Activated CD4-positive, alpha-beta memory T cell treated with anti-CD3 and anti-CD28 coated beads for 36 hours (primary cell): Measurements from ENCODE around the gene CDON. TPM values are rescaled to one million over a fixed set of nuclear protein-coding genes. Genes with fewer than 3 reads are reported as not detected.

ENCODE experiments used
- CTCF ChIA-PET: fragments of 350-600 bp; sonication (Branson Sonifier 250); formaldehyde crosslinking; loops from one replicate; lab custom pipeline; 2021; ENCODE audit warnings: antibody characterized with exemption, inconsistent platforms; lab: Charles Lee
- POLR2A ChIA-PET: fragments of 350-600 bp; sonication (Branson Sonifier 250); formaldehyde crosslinking; loops from one replicate; lab custom pipeline; 2021; ENCODE audit warnings: antibody characterized with exemption; lab: Charles Lee
- DNase-seq: peaks from one replicate; pipeline ENCODE4 v3.0.0-alpha.2; 2020
- H3K27ac Mint-ChIP-seq: one replicate; pipeline ENCODE4 v1.8.0; 2021; ENCODE audit warnings: mixed read lengths
- H3K27me3 Mint-ChIP-seq: one replicate; pipeline ENCODE4 v1.8.0; 2021; ENCODE audit warnings: mixed read lengths
- H3K36me3 Mint-ChIP-seq: one replicate; pipeline ENCODE4 v1.8.0; 2021; ENCODE audit warnings: mixed read lengths
- H3K4me1 Mint-ChIP-seq: one replicate; pipeline ENCODE4 v1.8.0; 2021; ENCODE audit warnings: low read depth, mixed read lengths
- H3K4me3 Mint-ChIP-seq: one replicate; pipeline ENCODE4 v1.8.0; 2021; ENCODE audit warnings: mild to moderate bottlenecking, mixed read lengths
- H3K9me3 Mint-ChIP-seq: one replicate; pipeline ENCODE4 v1.8.0; 2021; ENCODE audit warnings: mixed read lengths
- intact Hi-C: fragments of 100-400 bp; cut with micrococcal nuclease; formaldehyde crosslinking; loops from one replicate; pipeline ENCODE4 v1.15.1; 2023
- total RNA-seq, 2 experiments: library from RNA; stranded (reverse); gene quantifications; one replicate each; pipeline ENCODE4 v1.2.3, GENCODE V29; 2021

The CDON gene
- total RNA-seq, 2 experiments from 2014 or later: 2.5 to 2.7 TPM

- H3K9me3 Mint-ChIP-seq: no peaks in the 10 kb centered on the region
- no peaks in the 10 kb centered on the region for H3K27me3 Mint-ChIP-seq
- no peaks in the 10 kb centered on the region for H3K4me1 Mint-ChIP-seq
- H3K36me3 Mint-ChIP-seq: no peaks in the 10 kb centered on the region
- CTCF ChIA-PET: interaction anchor here (0.9 kb wide), 1 partner anchor 25 kb away, joined by 4 read pairs; no protein-coding TSS in a partner anchor
- H3K27ac Mint-ChIP-seq: no peak overlapping the region
- POLR2A ChIA-PET: no interaction called here
- no peak overlapping the region for H3K4me3 Mint-ChIP-seq
- intact Hi-C loops: no loop called here
- no peak for DNase-seq
Observed at GRCh38 chr11:126101930-126102283, 39.2 kb upstream of the CDON start.

GRCh38 chr11:126101251-126101929 lies 38.7 kb upstream of the CDON start:
- ChIA-PET CTCF (no interaction called here), POLR2A (no interaction called here)
- Mint-ChIP-seq H3K27ac (no peak overlapping the region), H3K27me3 (no peaks in the 10 kb centered on the region), H3K4me3 (no peak overlapping the region), H3K36me3 (no peaks in the 10 kb centered on the region), H3K9me3 (no peaks in the 10 kb centered on the region), H3K4me1 (no peaks in the 10 kb centered on the region)
- DNase-seq: no peak
- intact Hi-C loops: no loop called here

GRCh38 chr11:126100716-126101115 lies 38.0 kb upstream of the CDON start:
- Mint-ChIP-seq H3K27ac (no peak overlapping the region), H3K4me1 (no peaks in the 10 kb centered on the region), H3K27me3 (no peaks in the 10 kb centered on the region), H3K36me3 (no peaks in the 10 kb centered on the region), H3K4me3 (no peak overlapping the region), H3K9me3 (no peaks in the 10 kb centered on the region)
- ChIA-PET CTCF (no interaction called here), POLR2A (no interaction called here)
- intact Hi-C loops: no loop called here
- DNase-seq: no peak

- no peak for DNase-seq
- Mint-ChIP-seq H3K27me3 (no peaks in the 10 kb centered on the region), H3K27ac (no peak overlapping the region), H3K4me1 (no peaks in the 10 kb centered on the region), H3K4me3 (no peak overlapping the region), H3K9me3 (no peaks in the 10 kb centered on the region), H3K36me3 (no peaks in the 10 kb centered on the region)
- ChIA-PET POLR2A (no interaction called here), CTCF (no interaction called here)
- intact Hi-C loops: no loop called here
Observed at GRCh38 chr11:126098204-126098769, 35.6 kb upstream of the CDON start.

- H3K9me3 Mint-ChIP-seq: no peaks in the 10 kb centered on the region
- H3K4me3 Mint-ChIP-seq: no peak overlapping the region
- H3K27ac Mint-ChIP-seq: no peak overlapping the region
- no peaks in the 10 kb centered on the region for H3K27me3 Mint-ChIP-seq
- no peaks in the 10 kb centered on the region for H3K36me3 Mint-ChIP-seq
- POLR2A ChIA-PET: no interaction called here
- intact Hi-C loops: no loop called here
- DNase-seq: no peak
- no peaks in the 10 kb centered on the region for H3K4me1 Mint-ChIP-seq
- CTCF ChIA-PET: no interaction called here
Observed at GRCh38 chr11:126095745-126096144, 33.1 kb upstream of the CDON start.

GRCh38 chr11:126090452-126090851 lies 27.8 kb upstream of the CDON start:
- H3K4me1 Mint-ChIP-seq: no peaks in the 10 kb centered on the region
- DNase-seq: no peak
- H3K9me3 Mint-ChIP-seq: no peaks in the 10 kb centered on the region
- H3K27me3 Mint-ChIP-seq: no peaks in the 10 kb centered on the region
- no peaks in the 10 kb centered on the region for H3K36me3 Mint-ChIP-seq
- intact Hi-C loops: no loop called here
- ChIA-PET CTCF (no interaction called here), POLR2A (no interaction called here)
- H3K4me3 Mint-ChIP-seq: no peak overlapping the region
- no peak overlapping the region for H3K27ac Mint-ChIP-seq

- no peaks in the 10 kb centered on the region for H3K27me3 Mint-ChIP-seq
- no peak overlapping the region for H3K4me3 Mint-ChIP-seq
- no peaks in the 10 kb centered on the region for H3K36me3 Mint-ChIP-seq
- intact Hi-C loops: no loop called here
- peaks cover 8% of the 10 kb centered on the region for H3K4me1 Mint-ChIP-seq
- H3K9me3 Mint-ChIP-seq: no peaks in the 10 kb centered on the region
- ChIA-PET CTCF (interaction anchor here (0.7 kb wide), 1 partner anchor 105 kb away, joined by 3 read pairs; no protein-coding TSS in a partner anchor), POLR2A (no interaction called here)
- H3K27ac Mint-ChIP-seq: no peak overlapping the region
- no peak for DNase-seq
Observed at GRCh38 chr11:126088999-126089398, 26.3 kb upstream of the CDON start.

- ChIA-PET CTCF (no interaction called here), POLR2A (no interaction called here)
- Mint-ChIP-seq H3K36me3 (no peaks in the 10 kb centered on the region), H3K27me3 (no peaks in the 10 kb centered on the region), H3K4me1 (peaks cover 20% of the 10 kb centered on the region), H3K9me3 (no peaks in the 10 kb centered on the region), H3K4me3 (no peak overlapping the region), H3K27ac (no peak overlapping the region)
- intact Hi-C loops: no loop called here
- DNase-seq: no peak
Observed at GRCh38 chr11:126086248-126086647, 23.6 kb upstream of the CDON start.

- intact Hi-C loops: loop anchor here (1.0 kb wide), 1 partner anchor 22 kb away; the partner anchor contains the start of gene CDON
- POLR2A ChIA-PET: interaction anchor here (0.8 kb wide), 1 partner anchor 23 kb away, joined by 4 read pairs; no protein-coding TSS in a partner anchor
- CTCF ChIA-PET: interaction anchor here (0.5 to 0.7 kb wide), 2 partner anchors 66 to 141 kb away, joined by 4 to 5 read pairs; no protein-coding TSS in a partner anchor
Observed at GRCh38 chr11:126084608-126084912, 21.9 kb upstream of the CDON start.

GRCh38 chr11:126083829-126084607 lies 21.4 kb upstream of the CDON start:
- no peaks in the 10 kb centered on the region for H3K9me3 Mint-ChIP-seq
- peak overlapping the region; percentile 25 for H3K4me3 Mint-ChIP-seq
- ChIA-PET CTCF (interaction anchor here (0.7 to 1.1 kb wide), 2 partner anchors 110 to 141 kb away, joined by 4 read pairs; no protein-coding TSS in a partner anchor), POLR2A (interaction anchor here (0.8 kb wide), 1 partner anchor 22 kb away, joined by 4 read pairs; no protein-coding TSS in a partner anchor)
- peaks cover 20% of the 10 kb centered on the region for H3K4me1 Mint-ChIP-seq
- intact Hi-C loops: loop anchor here (1.0 kb wide), 1 partner anchor 22 kb away; the partner anchor contains the start of gene CDON
- H3K27ac Mint-ChIP-seq: peak overlapping the region; percentile 58
- H3K27me3 Mint-ChIP-seq: no peaks in the 10 kb centered on the region
- no peaks in the 10 kb centered on the region for H3K36me3 Mint-ChIP-seq
- peak; percentile 58 for DNase-seq

More at GRCh38 chr11:126084608-126084912, 21.9 kb upstream of the CDON start:
- Mint-ChIP-seq H3K36me3 (no peaks in the 10 kb centered on the region), H3K4me3 (no peak overlapping the region), H3K27ac (no peak overlapping the region), H3K4me1 (peaks cover 20% of the 10 kb centered on the region), H3K9me3 (no peaks in the 10 kb centered on the region), H3K27me3 (no peaks in the 10 kb centered on the region)
- no peak for DNase-seq

- intact Hi-C loops: no loop called here
- Mint-ChIP-seq H3K27me3 (no peaks in the 10 kb centered on the region), H3K27ac (no peak overlapping the region), H3K4me3 (no peak overlapping the region), H3K4me1 (peaks cover 20% of the 10 kb centered on the region), H3K9me3 (no peaks in the 10 kb centered on the region), H3K36me3 (no peaks in the 10 kb centered on the region)
- ChIA-PET CTCF (interaction anchor here (0.5 kb wide), 1 partner anchor 159 kb away, joined by 4 read pairs; no protein-coding TSS in a partner anchor), POLR2A (no interaction called here)
- no peak for DNase-seq
Observed at GRCh38 chr11:126082251-126083109, 19.8 kb upstream of the CDON start.
